Measurements from ENCODE around the gene AMN.

AMN gene

GRCh38 chr14:102891556-102891955 lies 30.9 kb upstream of the AMN start:
- TF ChIP-seq GATA2 (IDR thresholded peaks at IDR 0.05; ENCODE audit: low read depth, low read length) = no peak
- no peak for TF ChIP-seq GATA3 (IDR thresholded peaks at IDR 0.05; ENCODE audit: low read depth, low read length)

GRCh38 chr14:102892651-102893050 lies 29.8 kb upstream of the AMN start:
- TF ChIP-seq GATA3 (IDR thresholded peaks at IDR 0.05; ENCODE audit: low read depth, low read length) (no peak), GATA2 (IDR thresholded peaks at IDR 0.05; ENCODE audit: low read depth, low read length) (no peak)

- TF ChIP-seq GATA3 (IDR thresholded peaks at IDR 0.05; ENCODE audit: low read depth, low read length) (no peak), GATA2 (IDR thresholded peaks at IDR 0.05; ENCODE audit: low read depth, low read length) (no peak)
Measured at GRCh38 chr14:102893452-102893851, 29.0 kb upstream of the AMN start.

- TF ChIP-seq GATA3 (IDR thresholded peaks at IDR 0.05; ENCODE audit: low read depth, low read length) (no peak), GATA2 (IDR thresholded peaks at IDR 0.05; ENCODE audit: low read depth, low read length) (no peak)
Measured at GRCh38 chr14:102897299-102898027, 25.0 kb upstream of the AMN start.

GRCh38 chr14:102898298-102898697 lies 24.2 kb upstream of the AMN start:
- TF ChIP-seq GATA2 (IDR thresholded peaks at IDR 0.05; ENCODE audit: low read depth, low read length) (no peak), GATA3 (IDR thresholded peaks at IDR 0.05; ENCODE audit: low read depth, low read length) (no peak)

GRCh38 chr14:102898776-102899515 lies 23.5 kb upstream of the AMN start:
- TF ChIP-seq GATA3 (IDR thresholded peaks at IDR 0.05; ENCODE audit: low read depth, low read length) = no peak
- TF ChIP-seq GATA2 (IDR thresholded peaks at IDR 0.05; ENCODE audit: low read depth, low read length) = no peak

- TF ChIP-seq GATA3 (IDR thresholded peaks at IDR 0.05; ENCODE audit: low read depth, low read length) = no peak
- no peak for TF ChIP-seq GATA2 (IDR thresholded peaks at IDR 0.05; ENCODE audit: low read depth, low read length)
Measured at GRCh38 chr14:102899516-102899900, 23.0 kb upstream of the AMN start.

GRCh38 chr14:102900631-102901571 lies 21.6 kb upstream of the AMN start:
- TF ChIP-seq GATA2 (IDR thresholded peaks at IDR 0.05; ENCODE audit: low read depth, low read length) = no peak
- TF ChIP-seq GATA3 (IDR thresholded peaks at IDR 0.05; ENCODE audit: low read depth, low read length) = no peak

- no peak for TF ChIP-seq GATA2 (IDR thresholded peaks at IDR 0.05; ENCODE audit: low read depth, low read length)
- TF ChIP-seq GATA3 (IDR thresholded peaks at IDR 0.05; ENCODE audit: low read depth, low read length) = no peak
Measured at GRCh38 chr14:102901633-102902032, 20.8 kb upstream of the AMN start.

GRCh38 chr14:102902086-102902485 lies 20.4 kb upstream of the AMN start:
- TF ChIP-seq GATA2 (IDR thresholded peaks at IDR 0.05; ENCODE audit: low read depth, low read length) (no peak), GATA3 (IDR thresholded peaks at IDR 0.05; ENCODE audit: low read depth, low read length) (no peak)

GRCh38 chr14:102902523-102903247 lies 19.8 kb upstream of the AMN start:
- TF ChIP-seq GATA3 (IDR thresholded peaks at IDR 0.05; ENCODE audit: low read depth, low read length) (no peak), GATA2 (IDR thresholded peaks at IDR 0.05; ENCODE audit: low read depth, low read length) (no peak)

- TF ChIP-seq GATA3 (IDR thresholded peaks at IDR 0.05; ENCODE audit: low read depth, low read length) (no peak), GATA2 (IDR thresholded peaks at IDR 0.05; ENCODE audit: low read depth, low read length) (no peak)
Measured at GRCh38 chr14:102903248-102903888, 19.1 kb upstream of the AMN start.

- TF ChIP-seq GATA3 (IDR thresholded peaks at IDR 0.05; ENCODE audit: low read depth, low read length) (no peak), GATA2 (IDR thresholded peaks at IDR 0.05; ENCODE audit: low read depth, low read length) (no peak)
Measured at GRCh38 chr14:102903889-102904512, 18.5 kb upstream of the AMN start.
